NCI-H345 (cell line): ENCODE results near the gene EXOSC2.

Source experiments
- DNase-seq: peaks from one replicate; lab custom pipeline; 2025; lab: John Stamatoyannopoulos, UW

The EXOSC2 gene, protein sequence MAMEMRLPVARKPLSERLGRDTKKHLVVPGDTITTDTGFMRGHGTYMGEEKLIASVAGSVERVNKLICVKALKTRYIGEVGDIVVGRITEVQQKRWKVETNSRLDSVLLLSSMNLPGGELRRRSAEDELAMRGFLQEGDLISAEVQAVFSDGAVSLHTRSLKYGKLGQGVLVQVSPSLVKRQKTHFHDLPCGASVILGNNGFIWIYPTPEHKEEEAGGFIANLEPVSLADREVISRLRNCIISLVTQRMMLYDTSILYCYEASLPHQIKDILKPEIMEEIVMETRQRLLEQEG

DNA sequence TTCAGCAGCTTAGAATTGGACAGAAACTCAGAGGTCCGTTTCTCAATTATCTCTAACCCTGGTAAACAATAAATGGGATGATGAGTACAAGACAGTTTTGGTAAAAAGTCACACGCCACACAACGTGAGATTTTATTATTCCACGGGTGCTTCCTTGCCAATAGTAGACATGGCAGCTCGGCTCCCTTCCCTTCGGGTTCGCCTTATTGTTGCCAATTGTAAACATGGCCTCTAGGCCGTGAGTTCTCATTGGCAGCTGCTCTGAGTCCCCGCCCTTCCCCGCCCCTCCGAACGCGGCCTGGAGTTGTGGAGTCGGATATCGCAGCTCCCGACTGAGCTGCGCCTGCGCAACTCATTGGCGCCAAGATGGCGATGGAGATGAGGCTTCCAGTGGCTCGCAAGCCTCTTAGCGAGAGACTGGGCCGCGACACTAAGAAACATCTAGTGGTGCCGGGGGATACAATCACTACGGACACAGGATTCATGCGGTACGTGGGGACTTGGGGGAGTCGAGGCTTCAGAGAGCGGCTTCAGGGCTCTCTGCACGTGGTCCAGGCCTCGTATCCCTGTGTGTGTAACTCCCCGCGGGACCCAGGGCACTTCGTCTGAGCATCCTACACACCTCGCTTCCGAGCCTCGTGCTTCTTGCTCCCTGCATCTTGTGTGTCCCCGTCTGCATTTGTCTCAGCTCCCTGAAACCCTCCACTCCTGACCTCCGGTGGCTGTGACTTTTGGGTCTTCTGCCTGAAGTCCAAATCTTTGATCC lies at the start of gene EXOSC2:
Gene EXOSC2, plus strand, starts transcription at position 355 of the 766 bp plus-strand sequence. Its CDS starts 12 bp downstream, at position 367.
- peak; percentile 99 for DNase-seq

DNA sequence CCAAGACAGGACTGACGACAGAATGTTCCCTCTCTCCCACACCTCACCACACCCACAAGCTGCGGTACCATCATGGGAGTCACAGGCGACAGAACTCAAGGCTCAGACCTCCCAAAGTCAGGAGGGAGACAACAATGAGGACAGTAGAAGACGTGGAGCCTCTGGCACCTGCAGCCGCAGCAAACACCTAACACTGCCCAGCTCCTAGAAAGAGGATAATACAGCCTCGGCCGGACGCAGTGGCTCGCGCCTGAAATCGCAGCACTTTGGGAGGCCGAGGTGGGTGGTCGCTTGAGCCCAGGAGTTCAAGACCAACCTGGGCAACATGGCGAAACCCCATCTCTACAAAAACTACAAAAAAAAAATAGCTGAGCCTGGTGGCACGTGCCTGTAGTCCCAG lies 42.4 kb upstream of the EXOSC2 start:
- no peak for DNase-seq

DNA sequence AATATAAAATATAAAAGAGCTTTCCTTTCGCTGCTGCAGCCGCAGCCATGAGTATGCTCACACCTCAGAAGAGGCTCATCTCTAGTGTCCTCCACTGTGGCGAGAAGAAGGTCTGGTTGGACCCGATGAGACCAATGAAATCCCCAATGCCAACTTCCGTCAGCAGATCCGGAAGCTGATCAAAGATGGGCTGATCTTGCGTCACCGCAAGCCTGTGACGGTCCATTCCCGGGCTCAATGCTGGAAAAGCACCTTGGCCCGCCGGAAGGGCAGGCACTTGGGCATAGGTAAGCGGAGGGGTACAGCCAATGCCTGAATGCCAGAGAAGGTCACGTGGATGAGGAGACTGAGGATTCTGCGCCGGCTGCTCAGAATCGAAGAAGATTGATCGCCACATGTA lies 41.8 kb upstream of the EXOSC2 start:
- DNase-seq: no peak

DNA sequence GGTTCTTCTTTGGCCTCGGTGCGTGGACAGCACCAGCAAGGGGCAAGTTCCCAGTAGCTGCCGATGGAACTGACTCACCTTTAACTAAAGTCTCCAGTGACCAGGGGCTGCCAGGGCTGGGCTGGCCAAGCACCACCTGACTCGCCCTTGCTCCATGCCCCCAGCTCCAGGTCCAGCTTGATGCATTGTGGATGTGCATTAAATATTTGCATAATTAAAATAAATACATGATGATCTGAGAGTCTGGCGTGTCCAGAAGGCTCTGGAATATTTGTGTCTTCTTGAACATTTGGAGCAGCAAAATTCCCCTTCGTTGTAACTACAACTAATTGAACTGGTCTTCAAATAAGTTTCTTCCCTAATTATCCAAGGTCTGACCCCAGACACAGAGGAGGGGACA lies 38.7 kb upstream of the EXOSC2 start:
- no peak for DNase-seq

DNA sequence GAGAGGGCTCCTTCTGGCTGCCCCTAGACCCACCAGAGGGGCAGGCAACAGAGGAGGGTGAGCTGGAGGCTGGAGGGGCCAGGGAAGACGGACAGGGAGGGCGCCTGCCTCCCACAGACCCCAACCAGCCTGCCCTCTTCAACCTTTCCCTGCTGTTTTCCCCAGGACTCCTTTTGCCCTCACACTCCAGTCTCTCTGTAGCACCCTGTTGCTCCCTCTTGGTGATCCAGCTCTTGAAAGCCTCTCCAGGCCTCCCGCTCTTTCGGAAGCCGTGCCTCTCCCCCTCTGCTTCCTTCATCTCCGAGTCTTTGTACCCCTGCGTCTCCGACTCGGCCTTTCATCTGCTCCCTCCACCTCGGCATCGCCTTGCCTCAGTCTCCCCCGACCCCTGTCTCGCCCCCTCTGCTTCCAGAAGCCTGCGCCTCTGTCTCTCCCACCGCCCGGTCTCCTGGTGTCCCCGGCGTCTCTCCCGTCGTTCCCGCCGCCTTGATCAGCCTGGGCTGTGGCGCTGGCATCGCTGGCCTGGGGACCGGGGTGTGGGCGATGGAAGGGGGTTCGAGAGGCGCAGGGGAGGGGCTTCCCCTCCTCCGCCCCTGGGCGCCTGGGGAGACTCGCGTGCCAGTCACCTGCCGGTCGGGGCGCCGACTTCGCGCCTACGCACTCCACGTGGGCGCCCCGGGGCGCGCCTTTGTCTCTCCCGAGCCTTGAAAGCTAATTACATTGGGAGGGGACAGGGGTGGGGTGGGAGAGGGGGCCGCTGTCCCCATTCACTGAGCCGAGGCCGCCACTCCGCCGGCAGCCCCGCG lies 34.5 kb upstream of the EXOSC2 start:
- no peak for DNase-seq

DNA sequence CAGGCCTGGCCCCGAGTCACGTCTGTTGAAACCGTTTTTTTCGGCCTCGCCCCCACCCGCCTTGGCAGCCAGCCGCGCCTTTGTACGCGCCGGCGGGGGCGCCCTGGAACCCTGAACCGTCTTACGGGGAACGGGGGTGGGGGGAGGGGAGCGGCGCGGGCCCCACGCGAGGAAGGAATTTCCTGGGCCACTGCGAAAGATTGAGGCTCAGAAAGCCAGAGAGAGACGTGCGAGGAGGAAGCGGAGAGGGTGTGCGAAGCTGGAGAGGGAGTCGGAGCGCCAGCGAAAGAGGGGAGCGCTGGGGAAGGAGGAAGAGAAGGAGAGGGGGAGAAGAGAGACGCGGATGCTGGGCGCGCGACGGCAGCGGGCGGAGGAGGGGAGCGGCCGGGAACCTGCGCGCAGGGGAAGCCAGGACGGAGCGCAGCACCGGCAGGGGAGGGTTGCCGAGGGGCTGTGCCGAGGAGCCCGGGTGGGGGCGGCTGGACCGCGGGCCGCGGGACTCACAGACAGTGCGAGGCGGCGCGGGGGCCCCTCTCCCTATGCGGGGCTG lies 33.8 kb upstream of the EXOSC2 start:
- no peak for DNase-seq

DNA sequence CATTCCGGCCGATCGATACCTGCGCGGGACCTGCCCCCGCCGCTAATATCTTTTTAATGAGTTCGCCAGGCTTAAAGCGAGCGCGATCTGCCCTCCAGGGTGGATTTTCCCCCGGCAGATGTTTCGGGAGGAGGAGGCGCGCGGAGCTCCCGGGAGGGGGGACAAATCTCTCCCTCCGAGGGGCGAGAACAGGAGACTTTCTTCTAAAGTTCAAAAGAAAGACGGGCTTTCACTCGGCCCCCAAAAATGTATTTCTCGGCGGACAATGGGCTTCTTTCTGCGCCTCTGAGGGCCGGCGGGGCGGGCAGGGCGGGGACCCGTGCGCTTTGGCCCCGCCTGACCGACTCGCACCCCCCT lies 33.3 kb upstream of the EXOSC2 start:
- DNase-seq: no peak

DNA sequence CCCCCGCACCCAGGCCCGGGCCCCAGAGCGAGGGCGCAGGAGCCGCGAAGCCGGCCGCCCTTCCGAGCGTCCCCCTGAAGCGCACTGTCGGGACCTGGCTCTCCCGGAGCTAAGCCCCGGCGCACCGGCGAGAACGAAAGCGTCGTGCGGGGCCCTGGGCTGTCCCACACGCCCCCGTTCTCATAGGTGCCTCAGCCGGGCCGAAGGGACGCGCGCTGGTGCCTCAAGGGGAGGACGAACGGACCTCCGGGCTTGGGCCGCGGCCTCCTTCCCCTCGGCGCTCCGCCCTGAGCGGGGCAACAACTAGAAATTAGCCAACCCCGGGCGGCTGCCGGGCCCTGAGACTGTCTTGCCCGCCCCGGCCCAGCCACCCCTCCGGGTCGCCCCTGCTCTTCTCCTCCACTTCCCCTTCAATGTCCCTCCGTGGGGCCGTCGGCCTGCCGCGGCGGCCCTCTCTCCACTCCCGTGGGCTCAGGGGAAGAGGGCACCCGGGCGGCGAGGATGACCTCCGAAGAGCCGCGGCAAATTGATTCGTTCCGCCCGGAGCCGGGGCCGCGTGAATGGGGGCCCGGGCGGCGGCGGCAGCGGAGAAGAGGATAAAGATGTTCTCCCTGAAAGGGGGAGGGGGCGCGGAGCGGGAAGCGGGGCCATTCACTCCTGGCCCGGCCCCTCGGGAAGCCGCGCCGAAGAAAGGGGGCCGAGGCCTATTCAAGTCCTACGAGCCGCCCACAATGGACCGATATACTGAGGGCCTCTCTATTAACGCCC lies 32.7 kb upstream of the EXOSC2 start:
- no peak for DNase-seq

DNA sequence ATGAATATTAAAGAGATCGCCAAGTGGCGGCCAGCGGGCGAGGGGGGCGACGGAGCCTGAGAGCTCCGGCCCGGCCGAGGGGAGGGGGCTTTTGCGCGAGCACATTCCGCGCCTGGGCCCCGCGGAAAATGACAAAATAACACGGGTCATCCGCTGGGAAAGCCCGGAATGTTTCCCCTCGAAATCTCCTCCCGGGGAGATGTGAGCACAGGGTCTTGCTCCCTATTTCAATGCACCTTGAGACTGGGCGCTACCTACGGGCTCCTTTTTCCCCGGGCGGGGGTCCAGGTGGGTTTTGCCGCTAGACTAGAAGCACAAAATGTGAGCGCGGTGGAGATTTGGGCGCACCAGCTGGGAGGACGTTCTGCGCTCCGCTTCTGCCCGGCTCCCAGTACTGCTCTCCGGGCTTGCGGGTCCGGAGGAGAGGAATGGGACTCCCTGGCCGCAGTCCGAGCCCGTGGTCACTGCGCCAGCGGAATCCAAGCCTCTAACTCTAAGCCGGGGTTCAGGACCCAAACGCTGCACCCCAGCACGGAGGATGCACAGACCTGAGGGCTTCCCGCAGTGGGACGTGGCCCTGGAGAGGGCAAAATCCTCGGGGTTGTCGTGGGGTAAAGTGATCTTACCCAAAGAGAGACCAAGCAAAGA lies 32.0 kb upstream of the EXOSC2 start:
- DNase-seq: no peak

DNA sequence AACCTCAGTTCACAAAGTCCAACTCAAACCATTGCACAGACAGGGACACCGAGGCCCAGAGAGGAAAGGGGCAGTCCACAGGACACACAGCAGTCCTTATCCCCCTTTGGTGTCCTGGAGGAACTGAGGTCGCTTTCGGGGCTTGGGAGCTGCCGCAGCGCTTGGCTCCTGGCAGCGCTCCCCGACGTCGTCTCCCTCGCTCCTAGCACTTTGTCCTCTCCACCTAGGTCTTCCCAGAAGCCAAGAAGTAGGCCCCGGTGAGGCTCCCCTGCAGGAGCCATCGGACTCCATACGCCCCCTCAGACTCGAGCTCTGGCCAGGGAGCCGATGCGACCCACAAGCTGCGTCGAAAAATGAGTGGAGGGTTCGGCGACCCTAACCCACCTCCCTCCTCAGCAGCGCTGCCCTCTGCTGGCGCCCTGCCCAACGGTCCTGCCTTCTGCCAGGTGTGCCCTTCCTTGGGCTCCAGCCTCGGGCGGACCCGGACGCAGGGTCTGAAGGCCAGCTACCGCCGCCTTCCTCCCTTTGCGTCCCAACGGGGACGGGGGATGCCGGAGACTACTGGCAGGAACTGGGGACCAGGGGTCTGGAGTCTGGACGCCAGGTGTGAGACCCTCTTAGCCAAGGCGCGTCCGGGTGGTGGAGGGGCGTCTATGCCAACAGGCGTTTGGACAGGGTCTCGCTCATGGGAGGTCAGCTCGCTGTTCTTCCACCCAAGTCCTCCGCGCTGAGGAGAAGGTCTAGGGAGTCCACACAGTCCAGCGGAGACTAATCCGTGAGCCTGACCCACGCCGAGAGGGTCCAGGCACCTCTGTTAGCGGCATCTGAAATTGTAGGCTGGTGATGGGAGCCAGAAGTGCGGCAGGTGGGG lies 31.2 kb upstream of the EXOSC2 start:
- no peak for DNase-seq

DNA sequence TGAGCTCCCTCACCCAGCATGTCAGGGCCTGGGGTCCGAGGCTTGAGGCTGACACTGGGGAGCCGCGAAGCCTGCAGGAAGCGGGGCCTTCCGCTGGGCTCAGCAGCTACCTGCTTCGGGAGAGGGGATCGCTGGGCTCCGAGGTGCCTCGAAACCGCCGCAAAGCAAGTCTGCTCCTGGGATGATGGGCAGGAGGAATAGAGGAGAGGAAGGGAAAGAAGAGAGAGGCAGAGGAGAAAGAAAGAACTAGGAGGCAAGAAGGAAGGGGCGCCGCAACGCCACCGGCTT lies 30.7 kb upstream of the EXOSC2 start:
- no peak for DNase-seq

DNA sequence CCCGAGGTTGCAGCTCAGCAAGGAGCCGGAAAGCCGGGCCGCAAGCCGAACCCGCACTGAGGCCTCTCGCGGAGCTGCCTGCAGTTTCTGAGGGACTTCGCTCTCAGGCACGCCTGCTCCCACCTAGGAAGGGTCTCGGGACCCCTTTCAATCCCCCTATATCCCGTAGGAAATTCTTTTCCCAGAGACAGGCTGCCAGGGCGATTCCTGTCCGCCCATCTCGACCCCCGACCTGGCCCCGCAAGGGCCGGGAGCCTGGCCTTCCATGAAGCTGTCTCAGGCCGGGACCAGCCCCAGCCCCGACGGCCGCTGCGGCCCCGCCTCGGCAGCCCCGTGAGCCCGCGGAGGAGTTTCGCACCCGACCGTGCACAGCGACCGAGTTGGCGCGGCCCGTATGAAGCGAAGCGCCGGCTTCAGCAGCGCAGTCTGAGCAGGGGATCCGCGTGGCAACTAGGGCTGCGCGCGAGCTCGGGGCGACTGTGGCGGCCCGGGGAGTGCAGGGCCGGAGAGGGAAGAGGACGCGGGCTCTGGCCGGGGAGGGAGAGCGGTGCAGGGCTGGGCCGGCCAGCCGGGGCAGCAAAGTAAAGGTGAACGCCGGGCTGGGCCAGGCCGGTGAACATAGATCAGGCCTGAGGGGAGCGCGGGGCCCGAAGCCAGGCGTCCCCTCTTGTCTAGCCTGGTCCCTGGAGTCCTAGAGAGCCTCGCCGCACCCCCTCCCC lies 30.2 kb upstream of the EXOSC2 start:
- DNase-seq: no peak

DNA sequence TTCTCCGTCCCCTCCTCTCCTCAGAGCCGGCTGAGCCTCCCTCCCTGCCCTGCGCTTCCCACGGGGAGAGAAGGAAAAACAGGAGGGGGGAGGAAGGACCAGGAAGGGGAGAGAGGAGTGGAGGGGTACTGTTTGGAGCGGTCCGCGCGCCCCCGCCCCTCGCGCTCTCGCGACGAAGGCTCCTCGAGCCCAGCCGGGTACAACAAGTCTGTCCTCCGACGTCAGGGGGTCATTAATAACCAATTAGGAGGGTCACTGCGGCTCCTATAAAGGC lies 29.7 kb upstream of the EXOSC2 start:
- DNase-seq: no peak

DNA sequence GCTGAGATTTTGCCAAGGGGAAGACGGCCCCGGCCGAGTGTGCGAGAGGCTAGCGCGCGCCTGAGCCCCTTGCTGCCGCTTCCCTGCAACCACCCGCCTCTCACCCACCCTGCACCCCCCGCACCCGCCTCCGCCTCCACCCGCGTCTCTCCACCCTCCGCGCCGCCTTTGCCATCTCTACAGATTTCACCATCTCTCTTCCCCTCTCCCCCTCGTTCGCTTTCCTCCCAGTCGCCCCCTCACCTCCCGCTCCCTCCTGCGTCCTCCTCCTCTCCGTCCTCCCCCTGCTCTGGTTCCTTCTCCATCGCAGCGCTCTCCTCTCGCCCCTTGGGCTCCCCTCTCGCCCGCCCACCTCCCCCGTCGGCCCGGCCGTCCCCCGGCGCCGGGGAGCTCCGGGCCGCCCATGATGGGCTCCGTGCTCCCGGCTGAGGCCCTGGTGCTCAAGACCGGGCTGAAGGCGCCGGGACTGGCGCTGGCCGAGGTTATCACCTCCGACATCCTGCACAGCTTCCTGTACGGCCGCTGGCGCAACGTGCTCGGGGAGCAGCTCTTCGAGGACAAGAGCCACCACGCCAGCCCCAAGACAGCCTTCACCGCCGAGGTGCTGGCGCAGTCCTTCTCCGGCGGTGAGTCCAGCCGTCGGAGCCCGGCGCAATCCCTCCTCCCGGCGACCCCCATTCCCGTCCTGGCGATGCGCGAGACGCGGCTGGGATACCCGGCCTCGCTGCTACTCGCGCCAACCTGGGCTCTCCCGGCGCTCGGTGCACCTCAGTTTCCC lies 29.1 kb upstream of the EXOSC2 start, which contains the start of gene PRDM12:
Gene PRDM12, plus strand, starts transcription at position 344 of the 778 bp plus-strand sequence. Its CDS starts 60 bp downstream, at position 404.
- no peak for DNase-seq

DNA sequence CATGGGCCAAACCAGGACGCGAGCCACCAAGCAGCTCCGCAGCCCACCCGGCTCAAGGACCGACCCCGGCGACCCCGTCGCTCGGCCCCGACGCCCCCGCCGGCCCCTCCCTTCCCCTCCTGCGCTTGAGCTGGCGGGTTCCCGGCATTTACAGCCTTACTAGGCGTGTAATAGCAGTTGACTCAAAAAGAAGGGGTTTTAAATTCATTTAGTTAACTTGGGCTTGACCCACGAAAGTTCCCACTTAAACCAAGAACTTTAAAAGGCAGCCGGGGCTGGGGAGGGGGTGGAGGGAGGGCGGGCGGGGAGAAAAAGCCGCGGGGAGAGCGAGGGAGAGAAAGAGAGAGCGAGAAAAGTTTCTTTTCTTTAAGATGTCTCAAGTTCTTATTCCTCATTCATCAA lies 28.6 kb upstream of the EXOSC2 start:
- DNase-seq: no peak

DNA sequence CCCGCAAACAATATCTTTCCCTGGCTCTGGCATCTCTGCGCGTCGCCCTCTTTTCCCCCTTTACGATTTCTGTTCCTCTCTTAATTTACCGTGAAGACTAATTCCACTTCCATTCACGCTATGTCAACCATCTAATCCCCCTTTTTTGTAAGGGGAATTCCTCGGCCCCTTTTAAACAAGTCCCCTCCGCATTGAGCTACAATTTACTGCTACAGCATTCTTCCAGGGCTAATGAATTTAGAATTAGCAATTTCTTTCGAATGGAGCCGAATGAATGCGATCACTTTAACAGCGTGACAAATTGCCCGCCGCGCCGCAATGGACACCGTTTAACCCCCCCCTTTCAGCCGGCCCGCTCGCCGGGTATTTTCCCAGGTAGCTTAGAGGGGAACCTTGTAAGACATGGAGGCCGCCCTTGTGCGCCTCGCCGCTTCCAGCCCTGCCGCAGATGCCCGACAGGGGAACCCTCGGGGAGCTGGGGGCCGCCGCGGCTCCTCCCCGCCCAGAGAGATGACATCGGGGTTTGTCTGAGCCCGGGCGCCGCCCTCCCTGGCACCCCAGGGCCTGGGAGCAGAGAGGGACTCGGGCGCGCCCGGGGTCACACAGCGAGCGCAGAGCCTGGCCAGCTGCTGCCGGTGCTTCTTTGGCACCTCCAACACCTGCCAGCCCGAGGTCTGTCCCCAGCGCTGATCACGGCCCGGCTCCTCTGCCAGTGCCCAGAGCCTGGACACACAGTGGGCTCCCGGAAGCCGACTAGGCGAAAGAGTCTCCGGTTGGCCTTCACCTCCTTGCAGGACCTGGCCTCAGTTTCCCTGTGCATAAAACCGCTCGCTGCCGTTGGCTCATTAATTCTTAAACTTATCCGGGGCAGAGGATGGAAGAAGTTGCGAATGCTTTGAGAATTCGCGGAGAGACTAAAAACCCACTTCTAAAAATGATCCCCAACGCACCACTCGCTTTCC lies 27.9 kb upstream of the EXOSC2 start:
- no peak for DNase-seq

DNA sequence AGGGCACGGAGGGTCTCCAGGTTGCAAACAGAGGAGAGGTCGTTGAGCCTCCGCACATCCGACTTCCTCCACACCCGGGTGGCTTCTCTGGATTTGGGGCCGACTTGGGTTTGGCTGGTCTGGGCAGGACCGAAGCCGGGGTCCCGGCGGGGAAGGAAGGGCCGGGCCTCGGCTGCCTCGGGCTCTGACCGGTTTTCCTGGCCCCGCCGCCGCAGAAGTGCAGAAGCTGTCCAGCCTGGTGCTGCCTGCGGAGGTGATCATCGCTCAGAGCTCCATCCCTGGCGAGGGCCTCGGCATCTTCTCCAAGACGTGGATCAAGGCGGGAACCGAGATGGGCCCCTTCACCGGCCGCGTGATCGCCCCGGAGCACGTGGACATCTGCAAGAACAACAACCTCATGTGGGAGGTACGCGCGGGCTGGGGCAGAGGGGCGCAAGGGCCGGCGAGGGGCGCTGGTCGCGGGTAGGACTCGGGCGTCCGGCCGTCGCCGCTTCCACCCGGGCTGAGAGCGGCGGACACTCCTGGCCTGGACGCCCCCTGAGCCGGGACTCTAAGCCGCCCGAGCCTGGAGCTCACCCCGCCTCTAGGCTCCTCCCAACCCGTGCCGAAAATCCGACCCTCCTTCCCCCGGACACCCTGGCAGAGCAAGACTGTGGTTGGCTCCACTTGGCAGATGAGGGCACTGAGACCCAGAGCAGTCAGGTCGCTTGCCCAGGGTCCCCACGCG lies 27.0 kb upstream of the EXOSC2 start:
- DNase-seq: no peak

DNA sequence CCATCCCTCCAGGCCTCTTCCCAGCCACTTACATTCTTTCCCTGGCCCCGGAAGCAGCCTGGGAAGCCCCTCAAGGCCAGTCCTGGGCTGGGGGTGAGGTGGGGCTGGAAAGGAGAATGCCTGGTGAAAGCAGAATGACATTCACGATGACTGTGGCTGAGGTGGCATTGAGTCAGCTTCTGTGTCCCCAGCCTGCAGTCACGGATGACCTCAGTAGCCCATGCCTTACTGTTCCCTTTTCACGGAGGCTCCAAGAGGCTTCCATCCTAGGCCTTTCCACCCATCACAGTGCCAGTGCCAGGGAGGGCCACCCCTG lies 26.5 kb upstream of the EXOSC2 start:
- DNase-seq: no peak
